ENCODE data around the gene KLC1. TPM values are rescaled to one million over a fixed set of nuclear protein-coding genes. Genes with fewer than 3 reads are reported as not detected.

The KLC1 gene
- total RNA-seq, 1 experiment from 2014 or later, result 121 TPM

DNA sequence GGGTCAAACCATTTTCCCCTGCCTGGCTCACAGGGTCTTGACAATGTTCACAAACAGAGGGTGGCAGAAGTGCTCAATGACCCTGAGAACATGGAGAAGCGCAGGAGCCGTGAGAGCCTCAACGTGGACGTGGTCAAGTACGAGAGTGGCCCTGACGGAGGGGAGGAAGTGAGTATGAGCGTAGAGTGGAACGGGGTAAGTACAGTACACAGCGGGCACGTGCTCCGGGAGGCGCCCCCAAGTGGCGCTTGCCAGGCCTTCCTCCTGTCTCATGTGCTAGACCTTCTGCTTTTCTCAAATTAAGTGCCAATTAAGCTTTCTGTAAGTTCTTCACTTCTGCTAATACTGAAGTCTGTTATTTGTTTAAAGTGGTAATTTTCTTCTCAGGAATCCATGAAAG, 50.3 kb downstream of the KLC1 start:
- no TSS peak for BruUV-seq (replicated peaks)
- TF ChIP-seq MAX (IDR thresholded peaks at IDR 0.05), result peak; percentile 47; the same call in 1 of the 2 replicates
- TF ChIP-seq SRF (IDR thresholded peaks at IDR 0.05; ENCODE audit: low read depth), result no peak
- TF ChIP-seq POLR2AphosphoS5 (IDR thresholded peaks at IDR 0.05; ENCODE audit: low read depth, low read length), result no peak
- peak; percentile 47 for TF ChIP-seq RAD21 (IDR thresholded peaks at IDR 0.05; ENCODE audit: low read depth)
- TF ChIP-seq, protein P1, sequence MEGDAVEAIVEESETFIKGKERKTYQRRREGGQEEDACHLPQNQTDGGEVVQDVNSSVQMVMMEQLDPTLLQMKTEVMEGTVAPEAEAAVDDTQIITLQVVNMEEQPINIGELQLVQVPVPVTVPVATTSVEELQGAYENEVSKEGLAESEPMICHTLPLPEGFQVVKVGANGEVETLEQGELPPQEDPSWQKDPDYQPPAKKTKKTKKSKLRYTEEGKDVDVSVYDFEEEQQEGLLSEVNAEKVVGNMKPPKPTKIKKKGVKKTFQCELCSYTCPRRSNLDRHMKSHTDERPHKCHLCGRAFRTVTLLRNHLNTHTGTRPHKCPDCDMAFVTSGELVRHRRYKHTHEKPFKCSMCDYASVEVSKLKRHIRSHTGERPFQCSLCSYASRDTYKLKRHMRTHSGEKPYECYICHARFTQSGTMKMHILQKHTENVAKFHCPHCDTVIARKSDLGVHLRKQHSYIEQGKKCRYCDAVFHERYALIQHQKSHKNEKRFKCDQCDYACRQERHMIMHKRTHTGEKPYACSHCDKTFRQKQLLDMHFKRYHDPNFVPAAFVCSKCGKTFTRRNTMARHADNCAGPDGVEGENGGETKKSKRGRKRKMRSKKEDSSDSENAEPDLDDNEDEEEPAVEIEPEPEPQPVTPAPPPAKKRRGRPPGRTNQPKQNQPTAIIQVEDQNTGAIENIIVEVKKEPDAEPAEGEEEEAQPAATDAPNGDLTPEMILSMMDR (IDR thresholded peaks at IDR 0.05 in 2 of 3, conservative IDR thresholded peaks at IDR 0.05 in 1 of 3; ENCODE audit: borderline replicate concordance in 1 of 3, insufficient read depth in 1 of 3, low read depth in 2 of 3, low read length in 2 of 3), result peak; percentile 31 to 64 (median 54); a peak in 5 of 6 replicates
- Histone ChIP-seq H3K9ac (ENCODE audit: low read length) (no peak overlapping the region), H3K9me3 (ENCODE audit: control insufficient read depth in 1 of 2, insufficient read depth in 1 of 2, low read depth in 1 of 2, low read length in 2 of 2) (no peaks in the 10 kb centered on the region), H3K27ac (ENCODE audit: low read depth, low read length) (no peak overlapping the region), H3K4me1 (ENCODE audit: control insufficient read depth in 1 of 2, insufficient read depth in 2 of 2, low read length in 2 of 2) (no peaks in the 10 kb centered on the region), H4K20me1 (ENCODE audit: insufficient read depth) (no peaks in the 10 kb centered on the region), H3K4me3 (replicated peaks in 1 of 2; ENCODE audit: low read depth in 1 of 2, low read length in 2 of 2) (no peak overlapping the region), H3K9me2 (ENCODE audit: insufficient read depth) (no peaks in the 10 kb centered on the region), H3K27me3 (ENCODE audit: insufficient read depth, low read length) (no peaks in the 10 kb centered on the region), H3K4me2 (ENCODE audit: low read length) (no peak overlapping the region), H3K79me2 (ENCODE audit: insufficient read depth, low read length) (peaks cover 11% of the 10 kb centered on the region; the same call in 1 of the 2 replicates), H2AFZ (ENCODE audit: low read depth, low read length, poor library complexity, severe bottlenecking) (no peak overlapping the region), H3K36me3 (ENCODE audit: control insufficient read depth in 1 of 2, insufficient read depth in 2 of 2, low read length in 2 of 2) (peaks cover 61 to 64% of the 10 kb centered on the region in 2 experiments; a peak in 3 of 4 replicates)
- CTCF ChIA-PET, result interaction anchor here (1.0 kb wide), 1 partner anchor 14 kb away, joined by 3 read pairs; no protein-coding TSS in a partner anchor
- intact Hi-C loops (cut with micrococcal nuclease), result loop anchor here (2.0 kb wide), 1 partner anchor 107 kb away; no protein-coding TSS in a partner anchor
- DNase-seq (ENCODE audit: low read depth, low spot score) (peak; percentile 3), ATAC-seq (peak; percentile 95)
- RAD21 ChIA-PET (ENCODE audit: low non-redundant PET in 1 of 2, low total read pairs in 2 of 2, uncharacterized antibody in 2 of 2, unreplicated experiment in 2 of 2), result no interaction called here
- POLR2A ChIA-PET, result no interaction called here

All from HCT116 (cell line).